ENCODE measurements around the gene SLIT3.
A peak's percentile ranks its signal among the peaks of the same experiment; 100 is the strongest.

Gene SLIT3

DNA sequence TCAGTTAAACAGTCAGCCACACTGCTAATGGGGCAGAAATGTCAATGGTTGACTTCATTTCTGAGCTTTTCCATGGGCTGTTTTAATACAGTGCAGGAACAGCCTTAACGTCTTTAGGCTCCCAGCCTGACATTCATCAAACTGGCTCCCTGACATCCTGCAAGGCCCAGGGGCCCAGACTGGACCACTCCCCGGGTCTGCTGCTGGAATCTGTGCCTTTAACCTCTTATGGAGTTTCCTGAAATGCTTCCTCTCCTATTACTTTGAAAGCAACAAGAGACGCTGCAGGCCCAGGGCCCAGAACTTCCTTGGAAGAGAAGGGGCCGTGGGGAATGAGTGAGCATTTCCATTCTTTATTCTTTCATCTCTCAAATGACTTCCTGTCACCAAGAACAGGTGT is 504.9 kb downstream of the SLIT3 start:
- POLR2A ChIA-PET: no interaction called here
- TF ChIP-seq ARNT (IDR thresholded peaks at IDR 0.05) (no peak), LEF1 (IDR thresholded peaks at IDR 0.05; ENCODE audit: borderline replicate concordance) (no peak), ZNF384 (IDR thresholded peaks at IDR 0.05) (no peak), SUZ12 (IDR thresholded peaks at IDR 0.05) (no peak), FOXK2 (IDR thresholded peaks at IDR 0.05) (no peak), TARDBP (IDR thresholded peaks at IDR 0.05) (no peak), SP1 (IDR thresholded peaks at IDR 0.05) (no peak), FOXA1 (IDR thresholded peaks at IDR 0.05) (no peak), CTBP1 (IDR thresholded peaks at IDR 0.05; ENCODE audit: borderline replicate concordance) (no peak), HDGF (IDR thresholded peaks at IDR 0.05; ENCODE audit: borderline replicate concordance) (no peak), NFRKB (IDR thresholded peaks at IDR 0.05) (no peak)
- TF ChIP-seq, protein P1, sequence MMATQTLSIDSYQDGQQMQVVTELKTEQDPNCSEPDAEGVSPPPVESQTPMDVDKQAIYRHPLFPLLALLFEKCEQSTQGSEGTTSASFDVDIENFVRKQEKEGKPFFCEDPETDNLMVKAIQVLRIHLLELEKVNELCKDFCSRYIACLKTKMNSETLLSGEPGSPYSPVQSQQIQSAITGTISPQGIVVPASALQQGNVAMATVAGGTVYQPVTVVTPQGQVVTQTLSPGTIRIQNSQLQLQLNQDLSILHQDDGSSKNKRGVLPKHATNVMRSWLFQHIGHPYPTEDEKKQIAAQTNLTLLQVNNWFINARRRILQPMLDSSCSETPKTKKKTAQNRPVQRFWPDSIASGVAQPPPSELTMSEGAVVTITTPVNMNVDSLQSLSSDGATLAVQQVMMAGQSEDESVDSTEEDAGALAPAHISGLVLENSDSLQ (IDR thresholded peaks at IDR 0.05): no peak
- no peak for DNase-seq (ENCODE audit: extremely low spot score)
- CTCF ChIA-PET: no interaction called here

DNA sequence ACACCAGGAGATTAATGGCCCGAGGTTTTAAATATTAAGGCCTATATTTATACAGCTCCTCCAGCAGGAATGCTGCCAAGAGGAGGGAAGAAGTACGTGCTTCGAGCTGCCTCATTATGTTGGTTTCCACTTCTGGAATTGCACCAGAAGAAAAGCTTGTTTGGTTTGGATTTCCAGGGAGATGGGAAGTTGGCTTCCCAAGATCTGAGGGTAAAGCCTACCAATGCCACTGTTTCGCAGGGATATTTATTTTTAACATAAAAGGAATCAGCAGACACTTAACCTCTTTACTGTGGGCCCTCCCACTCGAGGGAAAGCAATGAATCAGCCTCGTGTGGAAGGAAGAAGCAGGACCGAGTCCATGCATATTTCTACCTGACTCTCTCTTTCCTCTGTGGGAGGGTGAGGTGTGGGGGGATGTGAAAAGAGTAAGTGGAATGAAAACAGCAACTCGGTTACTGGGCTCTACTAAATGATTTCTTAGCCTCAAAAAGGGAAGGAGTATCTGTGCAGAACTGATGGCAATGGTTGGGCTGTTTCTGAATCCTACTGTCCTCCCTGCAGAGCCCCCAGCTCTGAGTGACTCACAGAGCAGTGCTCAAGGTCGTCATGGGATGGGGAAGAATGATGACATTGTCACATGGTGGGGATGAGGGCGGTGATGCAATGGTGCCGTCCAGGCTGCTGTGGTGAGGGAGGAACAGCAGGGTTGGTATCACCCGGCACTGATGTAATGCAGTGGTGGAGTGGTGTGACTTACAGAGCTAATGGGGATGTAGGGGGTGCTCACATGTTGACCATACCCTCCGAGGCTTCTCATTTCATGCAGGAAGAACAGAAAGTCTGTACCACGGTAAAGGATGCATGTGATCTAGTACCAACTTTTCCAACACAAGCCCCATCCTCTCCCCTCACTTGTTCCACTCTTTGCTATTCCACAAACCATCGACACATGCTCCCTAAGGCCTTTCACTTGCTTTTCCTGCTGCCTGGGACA is 506.8 kb downstream of the SLIT3 start:
- peak; percentile 26 for DNase-seq (ENCODE audit: extremely low spot score)
- POLR2A ChIA-PET: no interaction called here

DNA sequence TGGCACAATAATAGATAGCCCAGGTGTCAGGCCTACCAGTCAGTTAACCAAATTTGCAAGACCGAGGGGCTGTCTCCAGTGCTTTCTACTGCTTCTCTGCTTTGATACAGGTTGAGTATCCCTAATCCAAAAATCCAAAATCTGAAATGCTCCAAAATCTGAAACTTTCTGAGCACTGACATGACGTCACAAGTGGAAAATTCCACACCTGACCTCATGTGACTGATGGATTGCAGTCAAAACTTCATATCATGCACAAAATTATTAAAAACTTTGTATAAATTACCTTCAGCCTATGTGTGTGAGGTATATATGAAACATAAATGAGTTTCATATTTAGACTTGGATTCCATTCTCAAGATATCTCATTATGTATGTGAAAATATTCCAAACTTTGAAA is 508.3 kb downstream of the SLIT3 start:
- POLR2A ChIA-PET: no interaction called here
- TF ChIP-seq SP1 (IDR thresholded peaks at IDR 0.05) (no peak), NFRKB (IDR thresholded peaks at IDR 0.05) (no peak), CTBP1 (IDR thresholded peaks at IDR 0.05; ENCODE audit: borderline replicate concordance) (no peak), L3MBTL2 (conservative IDR thresholded peaks at IDR 0.05) (no peak), FOXK2 (IDR thresholded peaks at IDR 0.05) (no peak), HDGF (IDR thresholded peaks at IDR 0.05; ENCODE audit: borderline replicate concordance) (no peak)
- no peak for DNase-seq (ENCODE audit: extremely low spot score)
- CTCF ChIA-PET: interaction anchor here (1.1 kb wide), 1 partner anchor 10 kb away, joined by 4 read pairs; no protein-coding TSS in a partner anchor

More for the DNA sequence above, 506.8 kb downstream of the SLIT3 start:
- TF ChIP-seq BHLHE40 (IDR thresholded peaks at IDR 0.05; ENCODE audit: borderline replicate concordance) (no peak), LEF1 (IDR thresholded peaks at IDR 0.05; ENCODE audit: borderline replicate concordance) (no peak), HDGF (IDR thresholded peaks at IDR 0.05; ENCODE audit: borderline replicate concordance) (no peak), SUZ12 (IDR thresholded peaks at IDR 0.05) (no peak), FOXA1 (IDR thresholded peaks at IDR 0.05) (no peak), ELF4 (IDR thresholded peaks at IDR 0.05) (no peak), FOXK2 (IDR thresholded peaks at IDR 0.05) (no peak), ZNF384 (IDR thresholded peaks at IDR 0.05) (no peak), NFRKB (IDR thresholded peaks at IDR 0.05) (no peak), L3MBTL2 (conservative IDR thresholded peaks at IDR 0.05) (no peak), SP1 (IDR thresholded peaks at IDR 0.05) (no peak), FOXM1 (IDR thresholded peaks at IDR 0.05; ENCODE audit: borderline replicate concordance) (no peak), ARNT (IDR thresholded peaks at IDR 0.05) (no peak), CTBP1 (IDR thresholded peaks at IDR 0.05; ENCODE audit: borderline replicate concordance) (no peak), TARDBP (IDR thresholded peaks at IDR 0.05) (no peak)
- TF ChIP-seq, protein P1 (IDR thresholded peaks at IDR 0.05): no peak
- CTCF ChIA-PET: interaction anchor here (0.9 kb wide), 1 partner anchor 40 kb away, joined by 3 read pairs; no protein-coding TSS in a partner anchor

DNA sequence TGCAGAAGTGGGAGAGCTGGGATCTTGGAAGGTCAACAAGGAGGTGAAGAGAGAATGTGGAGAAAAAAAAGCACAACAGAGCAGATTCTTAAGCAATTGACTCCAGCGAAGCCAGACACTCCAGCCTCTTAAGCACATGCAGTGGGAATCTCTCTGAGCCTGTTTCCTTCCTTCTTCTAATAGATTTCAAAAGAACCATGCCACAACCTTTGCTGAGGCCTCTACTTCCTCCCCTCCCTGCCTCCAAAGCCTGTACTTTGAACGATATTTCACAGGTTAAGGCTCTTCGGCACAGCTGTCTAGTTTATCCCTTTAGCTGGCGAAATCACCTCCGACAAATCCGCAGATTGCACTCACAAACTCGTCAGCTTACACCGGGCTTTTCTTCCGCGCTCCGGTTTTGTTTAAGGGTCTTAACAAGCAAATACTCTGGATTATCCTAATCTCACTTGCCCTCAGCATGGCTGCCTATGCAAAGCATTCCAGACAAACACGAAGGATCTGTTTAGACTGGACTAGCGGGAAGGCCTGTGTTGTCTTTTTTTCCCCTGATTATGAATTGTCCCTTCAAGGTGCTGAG is 510.2 kb downstream of the SLIT3 start:
- ChIA-PET CTCF (no interaction called here), POLR2A (no interaction called here)
- TF ChIP-seq FOXM1 (IDR thresholded peaks at IDR 0.05; ENCODE audit: borderline replicate concordance) (no peak), CTBP1 (IDR thresholded peaks at IDR 0.05; ENCODE audit: borderline replicate concordance) (no peak), ZNF384 (IDR thresholded peaks at IDR 0.05) (no peak), ARNT (IDR thresholded peaks at IDR 0.05) (no peak), LEF1 (IDR thresholded peaks at IDR 0.05; ENCODE audit: borderline replicate concordance) (no peak), FOXK2 (IDR thresholded peaks at IDR 0.05) (no peak), ELF4 (IDR thresholded peaks at IDR 0.05) (no peak), SUZ12 (IDR thresholded peaks at IDR 0.05) (no peak), BHLHE40 (IDR thresholded peaks at IDR 0.05; ENCODE audit: borderline replicate concordance) (no peak), HDGF (IDR thresholded peaks at IDR 0.05; ENCODE audit: borderline replicate concordance) (no peak), NFRKB (IDR thresholded peaks at IDR 0.05) (no peak), L3MBTL2 (conservative IDR thresholded peaks at IDR 0.05) (no peak), FOXA1 (IDR thresholded peaks at IDR 0.05) (no peak), TARDBP (IDR thresholded peaks at IDR 0.05) (no peak)
- TF ChIP-seq, protein P1 (IDR thresholded peaks at IDR 0.05): no peak
- DNase-seq (ENCODE audit: extremely low spot score): no peak

DNA sequence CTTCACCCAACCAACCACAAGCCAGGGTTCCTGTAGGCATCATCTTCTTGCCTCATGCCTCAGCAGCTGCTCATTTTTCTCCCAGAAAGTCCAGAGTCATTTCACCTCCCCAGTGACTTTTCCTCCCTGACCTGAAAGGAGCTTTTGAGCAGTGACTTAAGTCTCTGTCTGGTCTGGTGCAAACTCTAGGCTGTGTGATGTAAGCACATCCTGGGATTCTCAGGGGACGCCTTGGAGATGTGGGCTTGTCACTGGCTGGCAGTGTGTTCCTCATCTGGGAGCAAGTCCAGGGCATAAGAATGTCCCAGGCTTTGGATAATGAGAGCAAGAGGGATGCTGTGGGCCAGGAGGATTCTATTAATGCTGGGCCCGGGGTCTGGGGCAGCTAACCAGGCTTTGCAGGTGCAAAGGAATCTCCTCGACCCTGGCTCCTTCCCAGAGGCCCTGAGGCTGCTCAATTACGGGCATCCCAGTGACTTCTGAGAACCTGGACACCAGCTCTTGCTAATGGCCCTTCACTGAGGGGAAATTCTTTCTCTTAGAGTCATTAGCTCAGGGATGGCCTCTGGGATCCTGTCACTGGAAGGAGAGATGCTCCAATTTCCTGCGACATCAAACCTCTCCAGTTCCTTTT is 510.8 kb downstream of the SLIT3 start:
- POLR2A ChIA-PET: no interaction called here
- TF ChIP-seq LEF1 (IDR thresholded peaks at IDR 0.05; ENCODE audit: borderline replicate concordance) (no peak), FOXM1 (IDR thresholded peaks at IDR 0.05; ENCODE audit: borderline replicate concordance) (no peak), HDGF (IDR thresholded peaks at IDR 0.05; ENCODE audit: borderline replicate concordance) (no peak), NFRKB (IDR thresholded peaks at IDR 0.05) (no peak)
- CTCF ChIA-PET: no interaction called here
- no peak for DNase-seq (ENCODE audit: extremely low spot score)
